Loucy (cell line): Measurements from ENCODE around the gene INPP5F.

ENCODE experiments used
- CTCF ChIP-seq: fragments of 200-600 bp; sonication (generic); conservative IDR thresholded peaks from 2 replicates; pipeline ENCODE4 v1.5.1; 2014; ENCODE audit warnings: mild to moderate bottlenecking, antibody characterized with exemption, low read length
- EZH2phosphoT487 ChIP-seq: fragments of 200-600 bp; IDR thresholded peaks from 2 replicates; pipeline ENCODE4 v1.6.1; 2018; ENCODE audit warnings: antibody characterized with exemption, mild to moderate bottlenecking, moderate library complexity, borderline replicate concordance

GRCh38 chr10:119686465-119687191, 39.2 kb upstream of the INPP5F start:
- TF ChIP-seq EZH2phosphoT487: no peak
- TF ChIP-seq CTCF: peak; percentile 87
